GM12873 (cell line): ENCODE measurements around the gene CPSF4.
A peak's percentile ranks its signal among the peaks of the same experiment; 100 is the strongest.

Experiments used
- TF ChIP-seq, protein P1 (sequence below): IDR thresholded peaks from 2 replicates; pipeline ENCODE4 v1.5.1; 2012; ENCODE audit warnings: low read depth, mild to moderate bottlenecking, moderate library complexity, low read length, control low read depth; ENCODE audit not compliant: insufficient read depth; ENCODE audit errors: missing control alignments

Gene CPSF4

DNA sequence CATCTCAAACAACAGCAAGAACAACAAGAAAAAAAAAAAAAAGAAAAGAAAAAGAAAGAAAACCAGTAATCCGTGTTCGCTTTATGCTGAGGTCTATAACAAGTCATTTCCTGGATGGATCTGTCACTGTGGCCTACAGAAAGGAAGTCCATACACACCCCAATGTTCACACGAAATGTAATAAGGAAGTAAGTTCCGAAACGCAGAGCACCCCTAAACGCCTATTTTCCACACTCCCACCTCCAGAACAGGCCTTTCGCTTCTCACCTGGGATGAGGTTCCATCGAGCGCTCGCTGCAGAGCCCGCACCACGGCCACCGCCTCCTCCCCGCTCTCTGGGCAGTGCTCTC is 60.6 kb downstream of the CPSF4 start:
- TF ChIP-seq, protein P1, sequence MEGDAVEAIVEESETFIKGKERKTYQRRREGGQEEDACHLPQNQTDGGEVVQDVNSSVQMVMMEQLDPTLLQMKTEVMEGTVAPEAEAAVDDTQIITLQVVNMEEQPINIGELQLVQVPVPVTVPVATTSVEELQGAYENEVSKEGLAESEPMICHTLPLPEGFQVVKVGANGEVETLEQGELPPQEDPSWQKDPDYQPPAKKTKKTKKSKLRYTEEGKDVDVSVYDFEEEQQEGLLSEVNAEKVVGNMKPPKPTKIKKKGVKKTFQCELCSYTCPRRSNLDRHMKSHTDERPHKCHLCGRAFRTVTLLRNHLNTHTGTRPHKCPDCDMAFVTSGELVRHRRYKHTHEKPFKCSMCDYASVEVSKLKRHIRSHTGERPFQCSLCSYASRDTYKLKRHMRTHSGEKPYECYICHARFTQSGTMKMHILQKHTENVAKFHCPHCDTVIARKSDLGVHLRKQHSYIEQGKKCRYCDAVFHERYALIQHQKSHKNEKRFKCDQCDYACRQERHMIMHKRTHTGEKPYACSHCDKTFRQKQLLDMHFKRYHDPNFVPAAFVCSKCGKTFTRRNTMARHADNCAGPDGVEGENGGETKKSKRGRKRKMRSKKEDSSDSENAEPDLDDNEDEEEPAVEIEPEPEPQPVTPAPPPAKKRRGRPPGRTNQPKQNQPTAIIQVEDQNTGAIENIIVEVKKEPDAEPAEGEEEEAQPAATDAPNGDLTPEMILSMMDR: no peak

DNA sequence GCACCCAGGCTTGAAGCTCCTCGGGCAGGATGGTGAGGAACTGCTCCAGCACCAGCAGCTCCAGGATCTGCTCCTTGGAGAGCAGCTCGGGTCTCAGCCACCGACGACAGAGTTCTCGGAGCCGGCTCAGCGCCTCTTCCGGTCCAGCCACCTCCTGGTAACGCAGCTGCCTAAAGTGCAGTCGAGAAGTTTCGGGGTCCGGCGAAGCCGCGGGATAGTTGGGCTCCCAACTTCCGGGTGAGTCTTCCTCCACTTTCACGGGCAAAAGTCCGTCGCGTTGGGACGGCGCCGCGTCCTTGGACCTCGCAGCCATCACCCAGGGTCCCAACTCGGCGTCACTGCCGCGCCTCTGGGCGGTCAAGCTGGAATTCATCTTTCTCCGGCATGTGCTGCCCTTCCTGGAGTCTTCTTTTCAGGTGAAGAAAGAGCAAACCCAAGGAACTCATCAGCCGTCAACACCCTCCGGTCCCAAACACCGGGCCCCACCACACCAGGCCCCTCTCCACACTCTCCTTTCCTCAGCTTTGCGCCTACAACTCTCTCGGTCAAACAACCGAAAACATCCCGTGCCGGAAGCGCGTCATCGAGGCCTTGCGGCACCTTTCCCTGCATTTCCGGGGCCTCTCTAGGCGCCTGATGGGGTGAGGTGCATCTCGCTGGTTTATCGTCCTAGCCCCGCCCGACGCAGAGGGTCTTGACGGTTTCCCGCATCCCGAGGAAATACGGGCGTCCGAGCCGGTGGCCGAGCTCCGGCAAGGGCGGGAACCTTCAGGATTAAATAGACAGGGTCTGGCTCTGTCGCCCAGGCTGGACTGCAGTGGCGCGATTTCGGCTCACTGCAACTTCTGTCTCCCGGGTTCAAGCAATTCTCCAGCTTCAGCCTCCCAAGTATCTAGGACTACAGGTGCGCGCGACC is 61.2 kb downstream of the CPSF4 start, which contains the start of gene ZNF394:
TSS of gene ZNF394 (minus strand) at position 561 of the 916 bp plus-strand sequence. CDS start at position 373, 188 bp downstream.
- TF ChIP-seq, protein P1: peak; percentile 12

DNA sequence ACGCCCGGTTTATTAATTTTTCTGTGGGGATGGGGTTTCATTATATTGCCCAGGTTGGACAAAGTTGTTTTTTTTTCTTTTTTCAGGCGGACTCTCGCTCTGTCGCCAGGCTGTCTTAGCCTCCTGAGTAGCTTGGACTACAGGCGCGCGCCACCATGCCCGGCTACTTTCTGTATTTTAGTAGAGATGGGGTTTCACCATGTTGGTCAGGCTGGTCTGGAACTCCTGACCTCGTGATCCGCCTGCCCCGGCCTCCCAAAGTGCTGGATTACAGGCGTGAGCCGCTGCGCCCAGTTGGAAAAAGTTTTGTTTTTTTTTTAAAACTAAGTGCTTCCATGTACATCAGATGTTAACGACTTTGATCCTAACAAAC is 61.9 kb downstream of the CPSF4 start:
- TF ChIP-seq, protein P1: no peak

DNA sequence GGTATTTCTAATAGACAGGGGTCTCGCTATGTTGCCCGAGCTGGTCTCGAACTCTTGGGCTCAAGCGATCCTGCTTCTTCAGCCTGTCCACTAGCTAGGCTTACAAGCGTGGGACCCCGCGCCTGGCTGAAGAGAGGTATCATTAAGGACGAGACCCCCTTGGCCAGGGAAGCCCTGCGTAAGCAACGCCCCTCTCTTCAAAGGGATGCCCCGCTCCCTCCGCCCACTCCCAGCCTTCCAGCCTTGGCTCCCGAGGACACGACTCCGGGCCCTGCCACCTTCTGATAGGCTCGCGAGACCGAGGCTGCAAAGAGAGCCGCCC is 65.5 kb downstream of the CPSF4 start:
- TF ChIP-seq, protein P1: no peak

DNA sequence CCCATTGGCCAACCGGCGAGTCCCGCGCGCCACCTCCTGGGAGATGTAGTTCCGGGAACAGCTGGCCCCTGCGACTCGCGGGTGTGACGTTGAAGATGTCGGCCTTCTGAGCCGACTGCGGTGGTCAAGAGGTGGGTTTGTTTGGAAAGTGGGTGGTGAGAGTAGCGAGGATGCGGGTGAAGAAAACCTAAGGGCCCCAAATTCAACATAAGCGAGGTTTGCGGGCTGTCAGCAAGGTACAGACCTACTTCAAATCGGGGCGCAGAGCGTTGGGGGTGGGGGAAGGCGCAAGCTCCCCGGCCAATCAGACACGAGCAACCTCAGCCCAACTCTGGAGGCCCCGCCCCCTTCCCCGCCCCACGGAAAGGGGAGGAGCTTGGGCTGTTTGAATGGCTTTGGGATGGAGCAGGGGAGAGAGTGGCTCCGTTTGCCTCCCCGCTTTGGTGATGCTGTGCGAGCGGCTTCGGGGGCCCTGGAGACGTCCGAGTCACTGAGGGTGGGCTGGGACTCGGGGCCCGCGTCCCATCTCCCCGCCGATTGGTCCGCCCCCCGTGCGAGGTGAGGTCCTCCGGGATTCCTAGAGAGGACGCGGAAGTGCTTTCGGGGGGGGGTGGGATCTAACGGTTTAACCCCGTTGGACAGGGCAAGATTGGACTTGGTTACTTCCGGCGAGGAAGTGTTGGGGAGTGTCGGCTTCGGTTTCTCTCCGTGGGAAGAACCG is 66.0 kb downstream of the CPSF4 start, which contains the start of gene ZKSCAN5:
TSS of gene ZKSCAN5 (plus strand) at position 60 of the 721 bp plus-strand sequence. CDS start 1,383 bp downstream, outside the sequence.
- TF ChIP-seq, protein P1: no peak

DNA sequence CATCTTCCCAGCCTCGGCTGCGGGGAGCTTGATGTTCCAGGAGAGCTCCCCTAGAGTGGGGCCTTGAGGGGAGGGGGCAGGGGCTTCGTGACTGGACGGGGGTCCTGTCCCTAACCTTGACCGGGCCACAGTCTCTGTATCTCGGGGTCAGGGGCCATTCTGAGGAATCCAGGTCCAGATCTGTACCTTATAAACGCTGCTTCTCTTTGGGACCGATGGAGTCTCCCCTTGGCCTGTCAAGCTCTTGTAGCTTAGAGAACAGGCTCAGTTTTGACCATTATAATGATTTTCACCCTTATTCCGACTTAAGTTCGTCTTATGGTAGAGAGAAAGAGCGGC is 66.5 kb downstream of the CPSF4 start:
- TF ChIP-seq, protein P1: no peak
